HEK293 (cell line): ENCODE measurements around the gene PRF1.

Experiments
- CTCF ChIA-PET: fragments of 350-600 bp; formaldehyde crosslinking; extraction: SDS; loops from one replicate; lab custom pipeline; 2021; ENCODE audit warnings: antibody characterized with exemption; lab: Yijun Ruan, JAX
- POLR2A ChIA-PET: fragments of 300-600 bp; formaldehyde crosslinking; extraction: SDS; loops from one replicate; lab custom pipeline; 2020; ENCODE audit warnings: antibody characterized with exemption, inconsistent platforms; lab: Yijun Ruan, JAX
- H3K27ac ChIP-seq: fragments of 200-500 bp; sonication (Bioruptor generic); 2 replicates; pipeline ENCODE4 v1.5.1; 2014; ENCODE audit warnings: low read depth, low read length, control low read depth, inconsistent platforms; ENCODE audit errors: extremely low read depth
- H3K36me3 ChIP-seq, 2 experiments: fragments of 200-500 bp in 1 of 2; sonication (Bioruptor generic) in 1 of 2; 1 replicate in 1 of 2; 2 replicates in 1 of 2; pipeline ENCODE4 v1.5.1; 2014 to 2017; ENCODE audit warnings: inconsistent platforms in 2 of 2, low read length in 2 of 2; ENCODE audit not compliant: control insufficient read depth in 2 of 2, insufficient read depth in 1 of 2
- H3K4me1 ChIP-seq: fragments of 200-500 bp; sonication (Bioruptor generic); 2 replicates; pipeline ENCODE4 v1.5.1; 2014; ENCODE audit warnings: mild to moderate bottlenecking, low read length, inconsistent platforms; ENCODE audit not compliant: control insufficient read depth, insufficient read depth
- H3K4me3 ChIP-seq: 2 replicates; pipeline ENCODE4 v1.5.1; 2011; ENCODE audit warnings: low read depth, mild to moderate bottlenecking, control low read depth, low read length, moderate library complexity
- H3K9me3 ChIP-seq: fragments of 200-500 bp; sonication (Bioruptor generic); 2 replicates; pipeline ENCODE4 v1.5.1; 2014; ENCODE audit warnings: low read depth, low read length, inconsistent platforms; ENCODE audit not compliant: control insufficient read depth, insufficient read depth
- HIC1 ChIP-seq: fragments of 450-650 bp; formaldehyde crosslinking; IDR thresholded peaks from 2 replicates; pipeline ENCODE4 v1.5.1; 2016; ENCODE audit warnings: missing biosample characterization, missing genetic modification characterization
- KLF10 ChIP-seq: fragments of 450-650 bp; IDR thresholded peaks from 2 replicates; pipeline ENCODE4 v1.5.1; 2018; ENCODE audit warnings: missing biosample characterization, mild to moderate bottlenecking, missing genetic modification characterization
- PRDM1 ChIP-seq: fragments of 450-650 bp; formaldehyde crosslinking; IDR thresholded peaks from 2 replicates; pipeline ENCODE4; 2016; ENCODE audit warnings: missing biosample characterization, missing genetic modification characterization
- RBAK ChIP-seq: fragments of 450-650 bp; formaldehyde crosslinking; IDR thresholded peaks from 2 replicates; pipeline ENCODE4 v1.5.1; 2016; ENCODE audit warnings: missing biosample characterization, missing genetic modification characterization
- SALL2 ChIP-seq: fragments of 450-650 bp; formaldehyde crosslinking; IDR thresholded peaks from 2 replicates; pipeline ENCODE4 v1.5.0; 2017; ENCODE audit warnings: missing biosample characterization, mild to moderate bottlenecking, missing genetic modification characterization, borderline replicate concordance
- SCRT2 ChIP-seq: fragments of 450-650 bp; formaldehyde crosslinking; IDR thresholded peaks from 2 replicates; pipeline ENCODE4 v1.5.1; 2016; ENCODE audit warnings: missing biosample characterization, missing genetic modification characterization
- ZFP37 ChIP-seq: fragments of 450-650 bp; formaldehyde crosslinking; IDR thresholded peaks from 2 replicates; pipeline ENCODE4 v1.5.1; 2016; ENCODE audit warnings: missing biosample characterization, missing genetic modification characterization
- ZIC2 ChIP-seq: fragments of 450-650 bp; formaldehyde crosslinking; IDR thresholded peaks from 2 replicates; pipeline ENCODE4 v1.5.1; 2016; ENCODE audit warnings: missing biosample characterization, missing genetic modification characterization
- ZNF184 ChIP-seq: fragments of 450-650 bp; IDR thresholded peaks from 2 replicates; pipeline ENCODE4 v1.5.1; 2018; ENCODE audit warnings: missing biosample characterization, mild to moderate bottlenecking, missing genetic modification characterization
- ZNF2 ChIP-seq: fragments of 450-650 bp; formaldehyde crosslinking; IDR thresholded peaks from 2 replicates; pipeline ENCODE4 v1.5.1; 2016; ENCODE audit warnings: missing biosample characterization, missing genetic modification characterization
- ZNF211 ChIP-seq: fragments of 450-650 bp; formaldehyde crosslinking; IDR thresholded peaks from 2 replicates; pipeline ENCODE4 v1.5.1; 2016; ENCODE audit warnings: low read depth, missing biosample characterization, missing genetic modification characterization
- ZNF214 ChIP-seq: fragments of 450-650 bp; formaldehyde crosslinking; IDR thresholded peaks from 2 replicates; pipeline ENCODE4 v1.5.1; 2017; ENCODE audit warnings: missing biosample characterization, mild to moderate bottlenecking, missing genetic modification characterization, borderline replicate concordance
- ZNF24 ChIP-seq: fragments of 450-650 bp; formaldehyde crosslinking; IDR thresholded peaks from 2 replicates; pipeline ENCODE4 v1.5.1; 2016; ENCODE audit warnings: missing biosample characterization, missing genetic modification characterization
- ZNF518A ChIP-seq: fragments of 450-650 bp; formaldehyde crosslinking; conservative IDR thresholded peaks from 2 replicates; pipeline ENCODE4 v1.5.1; 2016; ENCODE audit warnings: low read depth, missing biosample characterization, missing genetic modification characterization
- ZNF530 ChIP-seq: fragments of 450-650 bp; formaldehyde crosslinking; IDR thresholded peaks from 2 replicates; pipeline ENCODE4 v1.5.1; 2016; ENCODE audit warnings: low read depth, missing biosample characterization, missing genetic modification characterization
- ZNF544 ChIP-seq: fragments of 450-650 bp; formaldehyde crosslinking; IDR thresholded peaks from 2 replicates; pipeline ENCODE4 v1.5.0; 2017; ENCODE audit warnings: missing biosample characterization, missing genetic modification characterization
- ZNF548 ChIP-seq: fragments of 450-650 bp; formaldehyde crosslinking; IDR thresholded peaks from 2 replicates; pipeline ENCODE4 v1.5.1; 2016; ENCODE audit warnings: missing biosample characterization, missing genetic modification characterization
- ZNF555 ChIP-seq: fragments of 450-650 bp; formaldehyde crosslinking; conservative IDR thresholded peaks from 2 replicates; pipeline ENCODE4 v1.5.1; 2017; ENCODE audit warnings: missing biosample characterization, mild to moderate bottlenecking, missing genetic modification characterization, inconsistent platforms
- ZNF560 ChIP-seq: fragments of 450-650 bp; formaldehyde crosslinking; IDR thresholded peaks from 2 replicates; pipeline ENCODE4 v1.5.1; 2017; ENCODE audit warnings: missing biosample characterization, missing genetic modification characterization, borderline replicate concordance
- ZNF645 ChIP-seq: fragments of 450-650 bp; formaldehyde crosslinking; IDR thresholded peaks from 2 replicates; pipeline ENCODE4; 2016; ENCODE audit warnings: missing biosample characterization, missing genetic modification characterization
- ZNF707 ChIP-seq: fragments of 450-650 bp; formaldehyde crosslinking; IDR thresholded peaks from 2 replicates; pipeline ENCODE4 v1.5.1; 2016; ENCODE audit warnings: missing biosample characterization, missing genetic modification characterization
- ZNF76 ChIP-seq: fragments of 450-650 bp; formaldehyde crosslinking; IDR thresholded peaks from 2 replicates; pipeline ENCODE4; 2016; ENCODE audit warnings: low read depth, missing biosample characterization, missing genetic modification characterization, borderline replicate concordance
- ZNF776 ChIP-seq: fragments of 450-650 bp; formaldehyde crosslinking; IDR thresholded peaks from 2 replicates; pipeline ENCODE4 v1.5.0; 2017; ENCODE audit warnings: missing biosample characterization, missing genetic modification characterization, borderline replicate concordance
- TF ChIP-seq, protein P1 (sequence below): sonication (generic); formaldehyde crosslinking; IDR thresholded peaks from 2 replicates; pipeline ENCODE4 v1.8.1; 2022; ENCODE audit warnings: mild to moderate bottlenecking, moderate library complexity, missing genetic modification reagents

PRF1 gene

GRCh38 chr10:70568113-70568512 is 34.4 kb downstream of the PRF1 start (continued):
- TF ChIP-seq ZNF518A (tag by site-specific recombination) (no peak), RBAK (no peak), ZNF555 (tag by site-specific recombination) (no peak), ZNF184 (tag by site-specific recombination) (no peak), PRDM1 (no peak), ZNF211 (tag by site-specific recombination) (no peak), ZNF544 (tag by site-specific recombination) (no peak)

GRCh38 chr10:70567603-70568002 is 34.9 kb downstream of the PRF1 start:
- Histone ChIP-seq H3K36me3 (peaks cover 0 to 19% of the 10 kb centered on the region in 2 experiments; a peak in 1 of 3 replicates), H3K4me1 (no peaks in the 10 kb centered on the region), H3K27ac (no peak overlapping the region), H3K4me3 (no peak overlapping the region), H3K9me3 (no peaks in the 10 kb centered on the region)
- ChIA-PET POLR2A (no interaction called here), CTCF (interaction anchor here (0.7 to 1.6 kb wide), 4 partner anchors 8 to 51 kb away, joined by 3 to 5 read pairs (median 3); no protein-coding TSS in a partner anchor)
- TF ChIP-seq ZNF214 (tag by site-specific recombination): no peak
- no peak for TF ChIP-seq ZNF776 (tag by site-specific recombination)
- TF ChIP-seq ZNF2 (tag by site-specific recombination): no peak
- peak; percentile 50; the same call in 1 of the 2 replicates for TF ChIP-seq SCRT2 (tag by site-specific recombination)
- TF ChIP-seq ZNF24 (tag by site-specific recombination): no peak
- TF ChIP-seq ZNF548 (tag by site-specific recombination): no peak
- TF ChIP-seq ZFP37 (tag by site-specific recombination): no peak
- peak; percentile 73 for TF ChIP-seq ZIC2
- no peak for TF ChIP-seq HIC1 (tag by site-specific recombination)
- TF ChIP-seq, protein P1, sequence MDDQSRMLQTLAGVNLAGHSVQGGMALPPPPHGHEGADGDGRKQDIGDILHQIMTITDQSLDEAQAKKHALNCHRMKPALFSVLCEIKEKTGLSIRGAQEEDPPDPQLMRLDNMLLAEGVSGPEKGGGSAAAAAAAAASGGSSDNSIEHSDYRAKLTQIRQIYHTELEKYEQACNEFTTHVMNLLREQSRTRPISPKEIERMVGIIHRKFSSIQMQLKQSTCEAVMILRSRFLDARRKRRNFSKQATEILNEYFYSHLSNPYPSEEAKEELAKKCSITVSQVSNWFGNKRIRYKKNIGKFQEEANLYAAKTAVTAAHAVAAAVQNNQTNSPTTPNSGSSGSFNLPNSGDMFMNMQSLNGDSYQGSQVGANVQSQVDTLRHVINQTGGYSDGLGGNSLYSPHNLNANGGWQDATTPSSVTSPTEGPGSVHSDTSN (CRISPR knock-in tag): no peak
- TF ChIP-seq ZNF530 (tag by site-specific recombination): no peak
- TF ChIP-seq ZNF560: no peak
- no peak for TF ChIP-seq SALL2 (tag by site-specific recombination)
- TF ChIP-seq KLF10 (tag by site-specific recombination): no peak
- no peak for TF ChIP-seq ZNF645 (tag by site-specific recombination)
- TF ChIP-seq ZNF707 (tag by site-specific recombination): no peak
- no peak for TF ChIP-seq ZNF76
